ENCODE results near the gene RNF149. TPM values are rescaled to one million over a fixed set of nuclear protein-coding genes. Genes with fewer than 3 reads are reported as not detected.
"Not testable (repeated sequence)": the region's sequence is repeated elsewhere in the genome, so short reads cannot be mapped to it uniquely, and the experiment has no call there.

Gene RNF149
- total and polyA plus RNA-seq, 2 donors (not counting 3 experiments of a cell fraction or from before 2014, with no cell fraction given) = 31.3 to 66.6 TPM

DNA sequence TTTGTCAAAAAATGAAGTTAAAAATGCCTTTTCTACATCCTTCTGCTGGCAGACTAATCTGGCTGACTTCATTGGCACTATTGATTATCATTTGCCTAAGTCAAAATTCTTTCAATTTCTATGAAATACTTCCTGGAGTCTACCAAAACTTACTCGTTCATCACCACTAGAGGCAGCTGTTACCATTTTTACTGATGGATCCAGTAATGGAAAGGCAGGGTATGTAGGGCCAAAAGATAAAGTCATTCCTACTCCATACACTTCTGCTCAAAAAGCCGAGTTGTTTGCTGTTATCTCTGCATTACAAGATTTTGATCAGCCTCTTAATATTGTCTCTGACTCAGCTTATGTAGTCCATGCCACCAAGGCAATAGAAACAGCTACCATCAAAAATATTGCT lies 67.8 kb downstream of the RNF149 start:
- H3K9me1 ChIP-seq (replicated peaks; ENCODE audit: control insufficient read depth, extremely low read depth, insufficient read depth, low read length); H2AFZ ChIP-seq (ENCODE audit: low read depth, low read length); H3K9me3 ChIP-seq (replicated peaks; ENCODE audit: control insufficient read depth, insufficient read depth, low read length); H3K9ac ChIP-seq (replicated peaks; ENCODE audit: extremely low read depth, insufficient read depth, low read length); FAIRE-seq; dilution Hi-C loops (cut with MboI; ENCODE audit: extremely low pct_ligation_motif_present, low sequenced_read_pairs); H3K4me3 ChIP-seq (replicated peaks in 1 of 3; ENCODE audit: insufficient read depth in 1 of 3, low read depth in 1 of 3, low read length in 3 of 3); H3K79me2 ChIP-seq (ENCODE audit: control insufficient read depth, insufficient read depth, low read length); BruUV-seq (replicated peaks); H3K4me1 ChIP-seq (ENCODE audit: control insufficient read depth, extremely low read depth, insufficient read depth, low read length); H3K4me2 ChIP-seq (ENCODE audit: insufficient read depth, low read length); H3K27me3 ChIP-seq (ENCODE audit: control insufficient read depth in 2 of 2, insufficient read depth in 2 of 2, low read length in 2 of 2); H4K20me1 ChIP-seq (replicated peaks; ENCODE audit: control insufficient read depth, extremely low read depth, insufficient read depth, low read length); H3K27ac ChIP-seq (ENCODE audit: insufficient read depth, low read depth, low read length); POLR2A ChIA-PET; H3K36me3 ChIP-seq (ENCODE audit: control insufficient read depth in 2 of 2, extremely low read depth in 1 of 2, insufficient read depth in 2 of 2, low read length in 2 of 2): not testable (repeated sequence)
- DNase-seq (ENCODE audit: low read depth, low spot score) = peak; percentile 33
- CTCF ChIA-PET = interaction anchor here (0.9 to 2.5 kb wide), 11 partner anchors 8 to 636 kb away, joined by 3 to 20 read pairs (median 4); partner anchors contain the start of gene CNOT11
- TF ChIP-seq, protein P1, sequence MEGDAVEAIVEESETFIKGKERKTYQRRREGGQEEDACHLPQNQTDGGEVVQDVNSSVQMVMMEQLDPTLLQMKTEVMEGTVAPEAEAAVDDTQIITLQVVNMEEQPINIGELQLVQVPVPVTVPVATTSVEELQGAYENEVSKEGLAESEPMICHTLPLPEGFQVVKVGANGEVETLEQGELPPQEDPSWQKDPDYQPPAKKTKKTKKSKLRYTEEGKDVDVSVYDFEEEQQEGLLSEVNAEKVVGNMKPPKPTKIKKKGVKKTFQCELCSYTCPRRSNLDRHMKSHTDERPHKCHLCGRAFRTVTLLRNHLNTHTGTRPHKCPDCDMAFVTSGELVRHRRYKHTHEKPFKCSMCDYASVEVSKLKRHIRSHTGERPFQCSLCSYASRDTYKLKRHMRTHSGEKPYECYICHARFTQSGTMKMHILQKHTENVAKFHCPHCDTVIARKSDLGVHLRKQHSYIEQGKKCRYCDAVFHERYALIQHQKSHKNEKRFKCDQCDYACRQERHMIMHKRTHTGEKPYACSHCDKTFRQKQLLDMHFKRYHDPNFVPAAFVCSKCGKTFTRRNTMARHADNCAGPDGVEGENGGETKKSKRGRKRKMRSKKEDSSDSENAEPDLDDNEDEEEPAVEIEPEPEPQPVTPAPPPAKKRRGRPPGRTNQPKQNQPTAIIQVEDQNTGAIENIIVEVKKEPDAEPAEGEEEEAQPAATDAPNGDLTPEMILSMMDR (IDR thresholded peaks at IDR 0.05; ENCODE audit: extremely low read depth in 1 of 2, insufficient read depth in 1 of 2, low read depth in 1 of 2, low read length in 2 of 2) = peak; percentile 33 to 40
- intact Hi-C loops (cut with micrococcal nuclease) = loop anchor here (10.0 kb wide), 1 partner anchor 744 kb away; no protein-coding TSS in a partner anchor

DNA sequence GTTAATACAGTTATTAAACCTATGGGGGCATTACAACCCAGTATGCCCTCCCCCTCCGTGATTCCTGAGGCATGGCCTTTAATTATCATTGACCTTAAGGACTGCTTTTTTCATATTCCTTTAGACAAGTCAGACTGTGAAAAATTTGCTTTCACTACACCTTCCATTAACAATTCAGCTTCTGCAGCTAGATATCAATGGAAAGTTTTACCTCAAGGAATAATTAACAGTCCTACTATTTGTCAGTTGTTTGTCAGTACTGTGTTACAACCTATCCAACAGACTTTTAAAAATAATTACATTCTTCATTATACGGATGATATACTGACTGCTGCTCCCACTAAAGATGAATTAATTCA lies 68.8 kb downstream of the RNF149 start:
- BruUV-seq (replicated peaks); H3K9ac ChIP-seq (replicated peaks; ENCODE audit: extremely low read depth, insufficient read depth, low read length); DNase-seq (ENCODE audit: low read depth, low spot score); H3K4me1 ChIP-seq (ENCODE audit: control insufficient read depth, extremely low read depth, insufficient read depth, low read length); H3K36me3 ChIP-seq (ENCODE audit: control insufficient read depth in 2 of 2, extremely low read depth in 1 of 2, insufficient read depth in 2 of 2, low read length in 2 of 2); dilution Hi-C loops (cut with MboI; ENCODE audit: extremely low pct_ligation_motif_present, low sequenced_read_pairs); H3K79me2 ChIP-seq (ENCODE audit: control insufficient read depth, insufficient read depth, low read length); H3K4me2 ChIP-seq (ENCODE audit: insufficient read depth, low read length); H3K27ac ChIP-seq (ENCODE audit: insufficient read depth, low read depth, low read length); H4K20me1 ChIP-seq (replicated peaks; ENCODE audit: control insufficient read depth, extremely low read depth, insufficient read depth, low read length); FAIRE-seq; H3K9me3 ChIP-seq (replicated peaks; ENCODE audit: control insufficient read depth, insufficient read depth, low read length); H3K9me1 ChIP-seq (replicated peaks; ENCODE audit: control insufficient read depth, extremely low read depth, insufficient read depth, low read length); H2AFZ ChIP-seq (ENCODE audit: low read depth, low read length); POLR2A ChIA-PET; H3K4me3 ChIP-seq (replicated peaks in 1 of 3; ENCODE audit: insufficient read depth in 1 of 3, low read depth in 1 of 3, low read length in 3 of 3); H3K27me3 ChIP-seq (ENCODE audit: control insufficient read depth in 2 of 2, insufficient read depth in 2 of 2, low read length in 2 of 2): not testable (repeated sequence)
- CTCF ChIA-PET = interaction anchor here (1.2 to 2.5 kb wide), 6 partner anchors 8 to 490 kb away, joined by 3 to 20 read pairs (median 8); partner anchors contain the start of gene CNOT11
- intact Hi-C loops (cut with micrococcal nuclease) = loop anchor here (10.0 kb wide), 1 partner anchor 745 kb away; no protein-coding TSS in a partner anchor

All from endothelial cell of umbilical vein (primary cell).